Measurements from ENCODE around the gene VGLL4. TPM values are rescaled to one million over a fixed set of nuclear protein-coding genes. Genes with fewer than 3 reads are reported as not detected.
"Not testable (repeated sequence)": the region's sequence is repeated elsewhere in the genome, so short reads cannot be mapped to it uniquely, and the experiment has no call there.

The VGLL4 gene
- total RNA-seq, 1 experiment from 2014 or later: 46.1 TPM

DNA sequence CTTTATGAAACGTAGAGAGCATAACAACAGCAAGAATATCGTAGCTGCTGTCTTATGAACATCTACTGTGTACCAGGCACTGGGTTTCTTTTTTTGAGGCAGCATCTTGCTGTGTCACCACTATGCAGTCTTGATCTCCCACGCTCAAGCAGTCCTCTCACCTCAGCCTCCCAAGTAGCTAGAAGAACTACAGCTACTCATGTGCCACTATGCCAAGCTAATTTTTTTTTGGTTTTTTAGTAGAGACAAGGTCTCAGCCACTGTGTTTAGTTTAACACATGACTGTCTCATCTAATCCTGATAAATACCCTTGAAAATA, 129.9 kb downstream of the VGLL4 start:
- Mint-ChIP-seq H3K4me3 (ENCODE audit: unreplicated experiment) (no peak overlapping the region), H3K36me3 (ENCODE audit: insufficient read depth, unreplicated experiment) (no peaks in the 10 kb centered on the region), H3K4me1 (ENCODE audit: low read depth, unreplicated experiment) (peaks cover 8% of the 10 kb centered on the region), H3K27ac (ENCODE audit: unreplicated experiment) (no peak overlapping the region), H3K9me3 (ENCODE audit: unreplicated experiment) (no peaks in the 10 kb centered on the region), H3K27me3 (ENCODE audit: insufficient read depth, unreplicated experiment) (no peaks in the 10 kb centered on the region)
- H3K4me1 ChIP-seq: no peaks in the 10 kb centered on the region
- intact Hi-C loops (cut with micrococcal nuclease; ENCODE audit: unreplicated experiment): no loop called here
- CTCF ChIA-PET: no interaction called here
- POLR2A ChIA-PET: no interaction called here
- TF ChIP-seq, protein P1, sequence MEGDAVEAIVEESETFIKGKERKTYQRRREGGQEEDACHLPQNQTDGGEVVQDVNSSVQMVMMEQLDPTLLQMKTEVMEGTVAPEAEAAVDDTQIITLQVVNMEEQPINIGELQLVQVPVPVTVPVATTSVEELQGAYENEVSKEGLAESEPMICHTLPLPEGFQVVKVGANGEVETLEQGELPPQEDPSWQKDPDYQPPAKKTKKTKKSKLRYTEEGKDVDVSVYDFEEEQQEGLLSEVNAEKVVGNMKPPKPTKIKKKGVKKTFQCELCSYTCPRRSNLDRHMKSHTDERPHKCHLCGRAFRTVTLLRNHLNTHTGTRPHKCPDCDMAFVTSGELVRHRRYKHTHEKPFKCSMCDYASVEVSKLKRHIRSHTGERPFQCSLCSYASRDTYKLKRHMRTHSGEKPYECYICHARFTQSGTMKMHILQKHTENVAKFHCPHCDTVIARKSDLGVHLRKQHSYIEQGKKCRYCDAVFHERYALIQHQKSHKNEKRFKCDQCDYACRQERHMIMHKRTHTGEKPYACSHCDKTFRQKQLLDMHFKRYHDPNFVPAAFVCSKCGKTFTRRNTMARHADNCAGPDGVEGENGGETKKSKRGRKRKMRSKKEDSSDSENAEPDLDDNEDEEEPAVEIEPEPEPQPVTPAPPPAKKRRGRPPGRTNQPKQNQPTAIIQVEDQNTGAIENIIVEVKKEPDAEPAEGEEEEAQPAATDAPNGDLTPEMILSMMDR (IDR thresholded peaks at IDR 0.05; ENCODE audit: insufficient read depth in 1 of 2, low read depth in 1 of 2, low read length in 1 of 2, severe bottlenecking in 1 of 2, unreplicated experiment in 1 of 2): no peak
- no peaks in the 10 kb centered on the region for H3K9me3 ChIP-seq
- BruUV-seq (replicated peaks): no TSS peak
- no peak for DNase-seq
- H3K36me3 ChIP-seq (ENCODE audit: control insufficient read depth, insufficient read depth, low read length): no peaks in the 10 kb centered on the region
- no peaks in the 10 kb centered on the region for H3K27me3 ChIP-seq (replicated peaks; ENCODE audit: control insufficient read depth, insufficient read depth, low read length)
- H3K4me3 ChIP-seq (ENCODE audit: low read depth, low read length): no peak overlapping the region

DNA sequence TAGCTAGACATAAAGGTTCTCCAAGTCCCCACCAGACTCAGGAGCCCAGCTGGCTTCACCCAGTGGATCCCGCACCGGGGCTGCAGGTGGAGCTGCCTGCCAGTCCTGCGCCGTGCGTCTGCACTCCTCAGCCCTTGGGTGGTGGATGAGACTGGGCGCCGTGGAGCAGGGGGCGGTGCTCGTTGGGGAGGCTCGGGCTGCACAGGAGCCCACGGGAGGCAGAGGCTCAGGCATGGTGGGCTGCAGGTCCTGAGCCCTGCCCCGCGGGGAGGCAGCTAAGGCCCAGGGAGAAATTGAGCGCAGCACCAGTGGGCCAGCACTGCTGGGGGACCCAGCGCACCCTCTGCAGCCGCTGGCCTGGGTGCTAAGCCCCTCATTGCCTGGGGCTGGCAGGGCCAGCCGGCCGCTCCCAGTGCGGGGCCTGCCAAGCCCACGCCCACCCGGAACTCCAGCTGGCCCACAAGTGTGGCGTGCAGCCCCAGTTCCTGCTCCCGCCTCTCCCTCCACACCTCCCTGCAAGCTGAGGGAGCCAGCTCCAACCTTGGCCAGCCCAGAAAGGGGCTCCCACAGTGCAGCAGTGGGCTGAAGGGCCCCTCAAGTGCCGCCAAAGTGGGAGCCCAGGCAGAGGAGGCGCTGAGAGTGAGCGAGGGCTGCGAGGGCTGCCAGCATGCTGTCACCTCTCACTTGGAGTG, 130.4 kb downstream of the VGLL4 start:
- intact Hi-C loops (cut with micrococcal nuclease; ENCODE audit: unreplicated experiment); H3K36me3 Mint-ChIP-seq (ENCODE audit: insufficient read depth, unreplicated experiment); CTCF ChIA-PET; H3K36me3 ChIP-seq (ENCODE audit: control insufficient read depth, insufficient read depth, low read length); H3K4me1 Mint-ChIP-seq (ENCODE audit: low read depth, unreplicated experiment); H3K4me1 ChIP-seq; H3K4me3 Mint-ChIP-seq (ENCODE audit: unreplicated experiment); H3K4me3 ChIP-seq (ENCODE audit: low read depth, low read length); H3K27ac Mint-ChIP-seq (ENCODE audit: unreplicated experiment); H3K9me3 Mint-ChIP-seq (ENCODE audit: unreplicated experiment); BruUV-seq (replicated peaks); POLR2A ChIA-PET; DNase-seq; H3K9me3 ChIP-seq; H3K27me3 Mint-ChIP-seq (ENCODE audit: insufficient read depth, unreplicated experiment); H3K27me3 ChIP-seq (replicated peaks; ENCODE audit: control insufficient read depth, insufficient read depth, low read length): not testable (repeated sequence)

DNA sequence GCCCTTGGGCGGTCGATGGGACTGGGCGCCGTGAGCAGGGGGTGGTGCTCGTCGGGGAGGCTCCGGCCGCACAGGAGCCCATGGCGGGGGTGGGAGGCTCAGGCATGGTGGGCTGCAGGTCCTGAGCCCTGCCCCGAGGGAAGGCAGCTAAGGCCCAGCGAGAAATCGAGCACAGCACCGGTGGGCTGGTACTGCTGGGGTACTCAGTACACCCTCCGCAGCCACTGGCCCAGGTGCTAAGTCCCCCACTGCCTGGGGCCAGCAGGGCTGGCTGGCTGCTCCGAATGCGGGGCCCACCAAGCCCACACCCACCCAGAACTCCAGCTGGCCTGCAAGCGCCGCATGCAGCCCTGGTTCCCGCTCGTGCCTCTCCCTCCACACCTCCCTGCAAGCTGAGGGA, 132.1 kb downstream of the VGLL4 start:
- H3K36me3 ChIP-seq (ENCODE audit: control insufficient read depth, insufficient read depth, low read length): not testable (repeated sequence)

DNA sequence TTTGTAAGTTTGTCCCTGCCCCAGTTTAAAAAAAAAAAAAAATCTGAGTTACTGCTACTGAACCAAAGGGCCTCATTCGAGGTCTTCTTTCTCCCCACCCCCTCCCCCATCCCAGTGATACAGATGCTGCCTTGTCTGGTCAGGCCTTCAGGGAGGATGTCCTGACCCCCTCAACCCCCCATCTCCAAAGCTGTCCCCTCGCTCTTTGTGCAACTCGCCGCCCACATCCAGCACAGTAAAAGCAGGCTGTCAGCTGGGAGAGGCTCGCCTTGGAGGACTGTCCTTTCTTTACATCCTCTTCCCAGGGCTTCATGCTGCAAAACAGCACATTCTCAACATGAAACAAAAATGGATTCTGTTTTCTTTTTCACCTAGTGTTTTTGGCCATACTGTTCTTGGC, 133.4 kb downstream of the VGLL4 start:
- TF ChIP-seq, protein P1 (IDR thresholded peaks at IDR 0.05; ENCODE audit: insufficient read depth in 1 of 2, low read depth in 1 of 2, low read length in 1 of 2, severe bottlenecking in 1 of 2, unreplicated experiment in 1 of 2): no peak
- POLR2A ChIA-PET: no interaction called here
- H3K36me3 Mint-ChIP-seq (ENCODE audit: insufficient read depth, unreplicated experiment): no peaks in the 10 kb centered on the region
- H3K27me3 Mint-ChIP-seq (ENCODE audit: insufficient read depth, unreplicated experiment): no peaks in the 10 kb centered on the region
- Histone ChIP-seq H3K4me1 (no peaks in the 10 kb centered on the region), H3K27me3 (replicated peaks; ENCODE audit: control insufficient read depth, insufficient read depth, low read length) (no peaks in the 10 kb centered on the region), H3K9me3 (no peaks in the 10 kb centered on the region), H3K36me3 (ENCODE audit: control insufficient read depth, insufficient read depth, low read length) (no peaks in the 10 kb centered on the region), H3K4me3 (ENCODE audit: low read depth, low read length) (no peak overlapping the region)
- CTCF ChIA-PET: no interaction called here
- H3K4me1 Mint-ChIP-seq (ENCODE audit: low read depth, unreplicated experiment): no peaks in the 10 kb centered on the region
- no TSS peak for BruUV-seq (replicated peaks)
- H3K4me3 Mint-ChIP-seq (ENCODE audit: unreplicated experiment): no peak overlapping the region
- no peak for DNase-seq
- H3K27ac Mint-ChIP-seq (ENCODE audit: unreplicated experiment): no peak overlapping the region
- intact Hi-C loops (cut with micrococcal nuclease; ENCODE audit: unreplicated experiment): no loop called here
- H3K9me3 Mint-ChIP-seq (ENCODE audit: unreplicated experiment): no peaks in the 10 kb centered on the region

More for the DNA sequence above, 132.1 kb downstream of the VGLL4 start:
- H3K4me1 ChIP-seq; H3K4me3 Mint-ChIP-seq (ENCODE audit: unreplicated experiment); H3K9me3 ChIP-seq; H3K4me3 ChIP-seq (ENCODE audit: low read depth, low read length); H3K27ac Mint-ChIP-seq (ENCODE audit: unreplicated experiment); CTCF ChIA-PET; H3K36me3 Mint-ChIP-seq (ENCODE audit: insufficient read depth, unreplicated experiment); H3K4me1 Mint-ChIP-seq (ENCODE audit: low read depth, unreplicated experiment); BruUV-seq (replicated peaks); H3K9me3 Mint-ChIP-seq (ENCODE audit: unreplicated experiment); DNase-seq; H3K27me3 Mint-ChIP-seq (ENCODE audit: insufficient read depth, unreplicated experiment); POLR2A ChIA-PET; H3K27me3 ChIP-seq (replicated peaks; ENCODE audit: control insufficient read depth, insufficient read depth, low read length); intact Hi-C loops (cut with micrococcal nuclease; ENCODE audit: unreplicated experiment): not testable (repeated sequence)

Data from Caco-2 (cell line).